Progenitor cell of endocrine pancreas (in vitro differentiated cells): ENCODE measurements around the gene HAND1. TPM values are rescaled to one million over a fixed set of nuclear protein-coding genes. Genes with fewer than 3 reads are reported as not detected.

Experiments used
- DNase-seq: peaks from one replicate; pipeline ENCODE4 v3.0.0; 2021; ENCODE audit warnings: low spot score; ENCODE audit not compliant: unreplicated experiment
- H3K27ac Mint-ChIP-seq: 2 replicates; pipeline ENCODE4 v1.8.0; 2021; ENCODE audit warnings: mild to moderate bottlenecking, moderate library complexity, mixed read lengths
- H3K27me3 Mint-ChIP-seq: 2 replicates; pipeline ENCODE4 v1.8.0; 2021; ENCODE audit warnings: mixed read lengths
- H3K36me3 Mint-ChIP-seq: 2 replicates; pipeline ENCODE4 v1.8.0; 2022; ENCODE audit warnings: mixed read lengths; ENCODE audit not compliant: insufficient read depth
- H3K4me1 Mint-ChIP-seq: 2 replicates; pipeline ENCODE4 v1.8.0; 2021; ENCODE audit warnings: low read depth, mixed read lengths
- H3K4me3 Mint-ChIP-seq: 2 replicates; pipeline ENCODE4 v1.8.0; 2021; ENCODE audit warnings: low read depth, mild to moderate bottlenecking, moderate library complexity, mixed read lengths
- H3K9me3 Mint-ChIP-seq: 2 replicates; pipeline ENCODE4 v1.8.0; 2021; ENCODE audit warnings: low read depth, mixed read lengths
- total RNA-seq: library from RNA; stranded (reverse); gene quantifications from 2 replicates; pipeline ENCODE4 v1.2.1, GENCODE V29; 2021
- TF ChIP-seq, protein P1 (sequence below): fragments of 200-600 bp; sonication (generic); IDR thresholded peaks from one replicate; pipeline ENCODE4 v1.5.0; 2021; ENCODE audit warnings: antibody characterized with exemption, mild to moderate bottlenecking; ENCODE audit not compliant: unreplicated experiment

HAND1 gene
- total RNA-seq, 1 donor from 2014 or later, result 0.48 TPM

DNA sequence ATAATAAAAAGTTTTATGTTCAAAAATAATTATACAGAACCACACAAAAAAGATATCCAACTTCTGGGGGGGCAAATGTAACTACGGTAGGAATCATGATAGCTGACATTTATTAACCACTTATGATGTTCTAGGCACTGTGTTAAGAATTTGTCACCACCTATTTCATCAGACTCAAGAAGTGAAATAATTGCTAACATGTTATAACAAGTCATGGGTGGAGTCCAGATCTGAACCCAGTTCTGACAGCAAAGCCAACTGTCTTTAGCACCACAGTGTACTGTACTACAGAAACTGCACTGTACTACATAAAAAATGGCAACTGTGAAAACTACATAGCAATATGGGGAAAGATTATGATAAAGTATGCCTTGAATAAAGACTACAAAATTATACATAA is 35.2 kb downstream of the HAND1 start:
- no peak overlapping the region for H3K27ac Mint-ChIP-seq
- DNase-seq, result no peak
- no peaks in the 10 kb centered on the region for H3K27me3 Mint-ChIP-seq
- TF ChIP-seq, protein P1, sequence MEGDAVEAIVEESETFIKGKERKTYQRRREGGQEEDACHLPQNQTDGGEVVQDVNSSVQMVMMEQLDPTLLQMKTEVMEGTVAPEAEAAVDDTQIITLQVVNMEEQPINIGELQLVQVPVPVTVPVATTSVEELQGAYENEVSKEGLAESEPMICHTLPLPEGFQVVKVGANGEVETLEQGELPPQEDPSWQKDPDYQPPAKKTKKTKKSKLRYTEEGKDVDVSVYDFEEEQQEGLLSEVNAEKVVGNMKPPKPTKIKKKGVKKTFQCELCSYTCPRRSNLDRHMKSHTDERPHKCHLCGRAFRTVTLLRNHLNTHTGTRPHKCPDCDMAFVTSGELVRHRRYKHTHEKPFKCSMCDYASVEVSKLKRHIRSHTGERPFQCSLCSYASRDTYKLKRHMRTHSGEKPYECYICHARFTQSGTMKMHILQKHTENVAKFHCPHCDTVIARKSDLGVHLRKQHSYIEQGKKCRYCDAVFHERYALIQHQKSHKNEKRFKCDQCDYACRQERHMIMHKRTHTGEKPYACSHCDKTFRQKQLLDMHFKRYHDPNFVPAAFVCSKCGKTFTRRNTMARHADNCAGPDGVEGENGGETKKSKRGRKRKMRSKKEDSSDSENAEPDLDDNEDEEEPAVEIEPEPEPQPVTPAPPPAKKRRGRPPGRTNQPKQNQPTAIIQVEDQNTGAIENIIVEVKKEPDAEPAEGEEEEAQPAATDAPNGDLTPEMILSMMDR, result no peak
- H3K4me1 Mint-ChIP-seq, result peaks cover 18% of the 10 kb centered on the region
- H3K36me3 Mint-ChIP-seq, result peaks cover 21% of the 10 kb centered on the region
- H3K4me3 Mint-ChIP-seq, result no peak overlapping the region
- no peaks in the 10 kb centered on the region for H3K9me3 Mint-ChIP-seq

DNA sequence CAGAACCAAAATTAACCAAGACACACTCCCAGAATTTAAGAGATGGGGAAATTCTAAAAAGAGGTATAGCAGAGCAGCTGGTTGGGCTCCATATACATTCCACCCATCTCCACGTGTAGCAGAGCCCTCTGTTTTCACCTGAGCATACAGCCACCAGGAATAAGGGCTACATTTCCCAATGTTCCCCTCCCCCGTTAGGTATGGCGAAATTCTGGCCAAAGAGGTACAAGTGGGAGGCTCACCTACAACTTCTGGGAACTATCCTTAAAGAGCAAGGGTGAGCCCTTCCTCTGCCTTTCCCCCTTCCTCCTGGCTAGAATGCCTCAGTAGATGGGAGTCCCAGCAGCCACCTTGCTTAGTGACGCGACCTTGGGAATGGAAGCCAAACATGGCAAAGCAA is 37.5 kb downstream of the HAND1 start:
- peaks cover 34% of the 10 kb centered on the region for H3K36me3 Mint-ChIP-seq
- H3K9me3 Mint-ChIP-seq, result peaks cover 3% of the 10 kb centered on the region
- no peaks in the 10 kb centered on the region for H3K27me3 Mint-ChIP-seq
- TF ChIP-seq, protein P1, result no peak
- H3K27ac Mint-ChIP-seq, result no peak overlapping the region
- peaks cover 10% of the 10 kb centered on the region for H3K4me1 Mint-ChIP-seq
- DNase-seq, result no peak
- H3K4me3 Mint-ChIP-seq, result no peak overlapping the region

DNA sequence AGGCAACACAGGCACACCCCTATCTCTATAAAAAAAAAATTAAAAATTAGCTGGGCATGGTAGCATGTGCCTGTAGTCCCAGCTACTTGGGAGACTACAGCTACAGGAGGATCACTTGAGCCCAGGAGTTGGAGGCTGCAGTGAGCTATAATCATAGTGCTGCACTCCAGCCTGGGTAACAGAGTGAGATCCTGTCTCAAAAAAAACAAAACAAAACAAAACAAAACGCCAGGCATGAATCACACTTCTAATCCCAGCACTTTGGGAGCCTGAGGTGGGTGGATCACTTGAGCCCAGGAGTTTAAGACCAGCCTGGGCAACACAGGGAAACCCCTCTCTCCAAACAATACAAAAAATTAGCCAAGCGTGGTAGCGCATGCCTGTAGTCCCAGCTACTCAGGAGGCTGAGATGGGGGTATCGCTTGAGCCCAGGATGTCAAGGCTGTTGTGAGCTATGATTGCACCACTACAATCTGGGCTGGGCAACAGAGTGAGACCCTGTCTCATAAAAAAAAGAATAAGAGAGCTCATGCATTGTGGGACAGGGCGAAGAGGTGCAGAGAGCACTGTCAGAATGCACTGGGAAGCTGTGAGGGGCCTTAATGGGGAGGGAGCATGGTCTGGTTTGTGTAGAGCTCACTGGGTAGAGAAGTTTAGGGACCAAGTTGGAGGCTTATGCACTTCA is 40.6 kb downstream of the HAND1 start:
- TF ChIP-seq, protein P1, result no peak
- peaks cover 3% of the 10 kb centered on the region for H3K9me3 Mint-ChIP-seq

DNA sequence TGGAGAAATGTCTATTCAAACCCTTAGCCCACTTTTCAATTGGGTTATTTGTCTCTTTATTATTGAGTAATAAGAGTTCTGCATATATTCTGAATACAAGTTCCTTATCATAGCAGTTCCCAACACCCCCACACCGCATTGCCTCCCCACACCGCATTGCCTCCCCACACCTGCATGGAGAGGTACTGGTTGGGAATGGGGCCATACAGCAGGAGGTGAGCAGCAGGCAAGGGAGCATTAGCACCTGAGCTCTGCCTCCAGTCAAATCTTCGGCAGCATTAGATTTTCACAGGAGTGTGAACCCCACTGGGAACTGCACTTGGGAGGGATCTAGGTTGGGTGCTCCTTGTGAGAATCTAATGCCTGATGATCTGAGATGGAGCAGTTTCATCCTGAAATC is 42.8 kb downstream of the HAND1 start:
- Mint-ChIP-seq H3K4me3 (no peak overlapping the region), H3K9me3 (peaks cover 3% of the 10 kb centered on the region), H3K36me3 (peaks cover 27% of the 10 kb centered on the region), H3K4me1 (no peaks in the 10 kb centered on the region), H3K27ac (no peak overlapping the region), H3K27me3 (no peaks in the 10 kb centered on the region)
- TF ChIP-seq, protein P1, result no peak
- DNase-seq, result no peak

More for the DNA sequence above, 40.6 kb downstream of the HAND1 start:
- H3K36me3 Mint-ChIP-seq, result peaks cover 40% of the 10 kb centered on the region
- no peak overlapping the region for H3K4me3 Mint-ChIP-seq
- no peak overlapping the region for H3K27ac Mint-ChIP-seq
- no peaks in the 10 kb centered on the region for H3K27me3 Mint-ChIP-seq
- DNase-seq, result no peak
- no peaks in the 10 kb centered on the region for H3K4me1 Mint-ChIP-seq

DNA sequence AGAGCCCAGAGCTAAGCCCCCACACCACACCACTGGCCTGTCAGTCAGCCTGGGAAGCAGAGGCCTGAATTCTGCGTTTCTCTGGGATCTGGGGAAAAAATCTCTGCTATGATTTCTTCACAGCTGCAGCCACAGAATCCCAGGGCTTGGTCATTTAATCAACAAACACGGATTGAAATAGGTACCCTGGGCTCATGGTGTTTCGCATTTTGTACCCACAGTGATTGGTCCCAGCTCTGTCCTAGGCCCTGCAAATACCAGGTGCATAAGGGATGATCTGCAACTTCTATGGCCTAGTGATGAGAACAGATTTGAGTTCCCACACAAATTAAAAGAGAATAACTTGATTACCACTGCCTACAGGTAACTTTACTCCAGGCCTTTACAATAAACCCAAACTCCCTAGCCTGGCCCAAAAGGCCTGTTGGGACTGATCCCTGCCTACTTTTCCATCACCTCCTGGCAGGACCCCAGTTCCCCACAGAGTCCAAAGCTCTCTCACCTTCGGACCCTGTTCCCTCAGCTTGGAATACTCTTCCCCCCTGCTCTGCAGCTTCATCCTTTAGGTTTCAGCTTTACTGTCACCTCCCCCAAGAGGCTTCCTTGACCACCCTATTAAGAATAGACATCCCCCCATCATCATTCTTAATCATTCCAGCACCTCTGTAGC is 46.9 kb downstream of the HAND1 start:
- Mint-ChIP-seq H3K4me1 (no peaks in the 10 kb centered on the region), H3K4me3 (no peak overlapping the region), H3K36me3 (peaks cover 12% of the 10 kb centered on the region), H3K27ac (no peak overlapping the region), H3K27me3 (no peaks in the 10 kb centered on the region), H3K9me3 (peaks cover 3% of the 10 kb centered on the region)
- TF ChIP-seq, protein P1, result no peak
- DNase-seq, result no peak
